H1 (cell line): Measurements from ENCODE around the gene NOL3.

Experiments
- CBX5 ChIP-seq: fragments of 300-800, 300-1000 bp; sonication (generic); IDR thresholded peaks from 2 replicates; pipeline ENCODE4 v1.7.1; 2016; ENCODE audit warnings: antibody characterized with exemption, low read length, low read depth
- HDAC2 ChIP-seq, 2 experiments: fragments of 300-600 bp in 1 of 2; sonication (generic) in 1 of 2; IDR thresholded peaks; 2 replicates each; pipeline ENCODE4 v1.6.1; 2011 to 2012; ENCODE audit warnings: low read depth in 2 of 2, low read length in 2 of 2, mild to moderate bottlenecking in 2 of 2, moderate library complexity in 2 of 2, borderline replicate concordance in 1 of 2, inconsistent platforms in 1 of 2
- POLR2AphosphoS5 ChIP-seq: IDR thresholded peaks from 2 replicates; pipeline ENCODE4 v1.6.1; 2011; ENCODE audit warnings: low read depth, low read length
- SUZ12 ChIP-seq: fragments of 200-600 bp; sonication (generic); IDR thresholded peaks from 2 replicates; pipeline ENCODE4 v1.6.1; 2012; ENCODE audit warnings: mild to moderate bottlenecking, inconsistent platforms, low read length, moderate library complexity, mixed read lengths
- TF ChIP-seq, protein P1 (sequence below): IDR thresholded peaks from 2 replicates; pipeline ENCODE4 v1.6.1; 2011; ENCODE audit warnings: low read length, improper control_type of control experiment
- TF ChIP-seq, protein P2 (sequence below), 3 experiments: IDR thresholded peaks; 1 replicate in 2 of 3; 2 replicates in 1 of 3; pipeline versions ENCODE4 v1.5.1 to v1.6.1; 2011; ENCODE audit warnings: low read length in 3 of 3, mild to moderate bottlenecking in 3 of 3, inconsistent platforms in 2 of 3, low read depth in 1 of 3, moderate library complexity in 1 of 3; ENCODE audit not compliant: insufficient read depth in 1 of 3; ENCODE audit errors: control extremely low read depth in 1 of 3

DNA sequence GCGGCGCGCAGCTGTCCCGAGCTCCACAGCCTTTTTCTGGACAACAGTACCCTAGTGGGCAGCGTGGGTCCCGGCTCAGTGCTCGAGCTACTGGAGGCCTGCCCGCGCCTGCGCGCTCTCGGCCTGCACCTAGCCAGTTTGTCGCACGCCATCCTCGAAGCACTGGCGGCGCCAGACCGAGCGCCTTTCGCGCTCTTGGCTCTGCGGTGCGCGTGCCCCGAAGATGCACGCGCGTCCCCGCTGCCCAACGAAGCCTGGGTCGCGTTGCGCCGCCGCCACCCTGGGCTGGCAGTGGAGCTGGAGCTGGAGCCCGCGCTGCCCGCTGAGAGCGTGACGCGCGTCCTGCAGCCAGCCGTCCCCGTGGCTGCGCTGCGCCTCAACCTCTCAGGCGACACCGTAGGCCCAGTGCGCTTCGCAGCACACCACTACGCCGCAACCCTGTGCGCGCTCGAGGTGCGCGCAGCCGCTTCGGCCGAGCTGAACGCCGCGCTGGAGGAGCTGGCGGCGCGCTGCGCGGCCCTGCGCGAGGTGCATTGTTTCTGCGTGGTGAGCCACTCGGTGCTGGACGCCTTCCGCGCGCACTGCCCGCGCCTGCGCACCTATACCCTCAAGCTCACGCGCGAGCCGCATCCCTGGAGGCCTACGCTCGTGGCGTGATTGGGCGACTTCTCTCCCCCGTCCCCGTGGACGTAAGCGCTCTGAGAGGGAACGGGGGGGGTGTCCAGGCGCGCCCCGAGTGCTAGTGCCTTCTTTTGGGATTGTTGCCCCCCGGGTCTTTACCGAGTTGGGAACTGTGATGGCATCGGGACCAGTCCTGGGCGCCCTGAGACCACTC lies 7.0 kb upstream of the NOL3 start:
- TF ChIP-seq, protein P1, sequence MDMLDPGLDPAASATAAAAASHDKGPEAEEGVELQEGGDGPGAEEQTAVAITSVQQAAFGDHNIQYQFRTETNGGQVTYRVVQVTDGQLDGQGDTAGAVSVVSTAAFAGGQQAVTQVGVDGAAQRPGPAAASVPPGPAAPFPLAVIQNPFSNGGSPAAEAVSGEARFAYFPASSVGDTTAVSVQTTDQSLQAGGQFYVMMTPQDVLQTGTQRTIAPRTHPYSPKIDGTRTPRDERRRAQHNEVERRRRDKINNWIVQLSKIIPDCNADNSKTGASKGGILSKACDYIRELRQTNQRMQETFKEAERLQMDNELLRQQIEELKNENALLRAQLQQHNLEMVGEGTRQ: no peak
- TF ChIP-seq POLR2AphosphoS5 (no peak), CBX5 (no peak), SUZ12 (peak; percentile 97), HDAC2 (IDR thresholded peaks at IDR 0.05; ENCODE audit: borderline replicate concordance in 1 of 2, low read depth in 2 of 2, low read length in 2 of 2) (no peak)
- TF ChIP-seq, protein P2, sequence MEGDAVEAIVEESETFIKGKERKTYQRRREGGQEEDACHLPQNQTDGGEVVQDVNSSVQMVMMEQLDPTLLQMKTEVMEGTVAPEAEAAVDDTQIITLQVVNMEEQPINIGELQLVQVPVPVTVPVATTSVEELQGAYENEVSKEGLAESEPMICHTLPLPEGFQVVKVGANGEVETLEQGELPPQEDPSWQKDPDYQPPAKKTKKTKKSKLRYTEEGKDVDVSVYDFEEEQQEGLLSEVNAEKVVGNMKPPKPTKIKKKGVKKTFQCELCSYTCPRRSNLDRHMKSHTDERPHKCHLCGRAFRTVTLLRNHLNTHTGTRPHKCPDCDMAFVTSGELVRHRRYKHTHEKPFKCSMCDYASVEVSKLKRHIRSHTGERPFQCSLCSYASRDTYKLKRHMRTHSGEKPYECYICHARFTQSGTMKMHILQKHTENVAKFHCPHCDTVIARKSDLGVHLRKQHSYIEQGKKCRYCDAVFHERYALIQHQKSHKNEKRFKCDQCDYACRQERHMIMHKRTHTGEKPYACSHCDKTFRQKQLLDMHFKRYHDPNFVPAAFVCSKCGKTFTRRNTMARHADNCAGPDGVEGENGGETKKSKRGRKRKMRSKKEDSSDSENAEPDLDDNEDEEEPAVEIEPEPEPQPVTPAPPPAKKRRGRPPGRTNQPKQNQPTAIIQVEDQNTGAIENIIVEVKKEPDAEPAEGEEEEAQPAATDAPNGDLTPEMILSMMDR (IDR thresholded peaks at IDR 0.05; ENCODE audit: control extremely low read depth in 1 of 3, insufficient read depth in 1 of 3, low read depth in 1 of 3, low read length in 3 of 3): no peak
